NCI-H345 treated with DMSO at 0.1 percent for 48 hours (cell line): Measurements from ENCODE around the gene ELOF1.

Experiments used
- DNase-seq: peaks from one replicate; lab custom pipeline; 2025; ENCODE audit not compliant: unreplicated experiment; lab: John Stamatoyannopoulos, UW

The ELOF1 gene

GRCh38 chr19:11535792-11536595 is 23.0 kb downstream of the ELOF1 start:
- DNase-seq, result no peak

GRCh38 chr19:11534948-11535347 is 24.1 kb downstream of the ELOF1 start:
- DNase-seq, result no peak

GRCh38 chr19:11534538-11534937 is 24.5 kb downstream of the ELOF1 start:
- no peak for DNase-seq

- DNase-seq, result peak; percentile 28
Observed at GRCh38 chr19:11530432-11530831, 28.6 kb downstream of the ELOF1 start.

GRCh38 chr19:11528551-11529341 is 30.3 kb downstream of the ELOF1 start, which contains the start of gene ECSIT:
Gene ECSIT (minus strand): TSS chr19:11529134. CDS start chr19:11519170, 9,964 bp downstream.
- peak; percentile 46 for DNase-seq

- DNase-seq, result no peak
Observed at GRCh38 chr19:11519138-11519537, 39.9 kb downstream of the ELOF1 start.

GRCh38 chr19:11513946-11514345 is 45.1 kb downstream of the ELOF1 start:
- DNase-seq, result no peak

- DNase-seq, result no peak
Observed at GRCh38 chr19:11510444-11510843, 48.6 kb downstream of the ELOF1 start.

- no peak for DNase-seq
Observed at GRCh38 chr19:11507370-11508078, 51.5 kb downstream of the ELOF1 start.

- no peak for DNase-seq
Observed at GRCh38 chr19:11506967-11507366, 52.1 kb downstream of the ELOF1 start.

GRCh38 chr19:11506101-11506555 is 52.9 kb downstream of the ELOF1 start:
- no peak for DNase-seq

- DNase-seq, result peak; percentile 33
Observed at GRCh38 chr19:11505504-11506100, 53.4 kb downstream of the ELOF1 start, which contains the start of gene ZNF653. Gene ZNF653 (minus strand): TSS chr19:11505839. CDS start chr19:11505786, 53 bp downstream.

GRCh38 chr19:11505032-11505503 is 54.0 kb downstream of the ELOF1 start:
- peak; percentile 54 for DNase-seq

GRCh38 chr19:11504502-11505031 is 54.5 kb downstream of the ELOF1 start:
- DNase-seq, result no peak
